Parathyroid adenoma (tissue), 2 donors: Measurements from ENCODE around the gene ZNF101.
"Not testable (repeated sequence)": the region's sequence is repeated elsewhere in the genome, so short reads cannot be mapped to it uniquely, and the experiment has no call there.

ENCODE experiments used
- H2AFZ ChIP-seq: fragments of 300-600 bp; sonication (generic); one replicate; pipeline ENCODE4 v1.7.0; 2017; ENCODE audit warnings: antibody characterized with exemption, mild to moderate bottlenecking
- H3K27ac ChIP-seq: fragments of 300-600 bp; sonication (generic); one replicate; pipeline ENCODE4 v1.7.0; 2017
- H3K27me3 ChIP-seq: fragments of 300-600 bp; sonication (generic); one replicate; pipeline ENCODE4 v1.7.0; 2017; ENCODE audit warnings: low read length; ENCODE audit not compliant: control insufficient read depth, insufficient read depth
- H3K36me3 ChIP-seq: fragments of 300-600 bp; sonication (generic); one replicate; pipeline ENCODE4 v1.7.0; 2017; ENCODE audit warnings: low read length; ENCODE audit not compliant: control insufficient read depth, insufficient read depth
- H3K4me1 ChIP-seq: fragments of 300-600 bp; sonication (generic); one replicate; pipeline ENCODE4 v1.7.0; 2017; ENCODE audit warnings: control low read depth
- H3K4me2 ChIP-seq: fragments of 300-600 bp; sonication (generic); one replicate; pipeline ENCODE4 v1.7.0; 2017; ENCODE audit warnings: low read length
- H3K4me3 ChIP-seq: fragments of 300-600 bp; sonication (generic); one replicate; pipeline ENCODE4 v1.7.0; 2017; ENCODE audit warnings: low read depth, low read length
- H3K79me2 ChIP-seq: fragments of 300-600 bp; sonication (generic); one replicate; pipeline ENCODE4 v1.7.0; 2017; ENCODE audit warnings: control low read depth
- H3K9ac ChIP-seq: fragments of 300-600 bp; sonication (generic); one replicate; pipeline ENCODE4 v1.7.0; 2017; ENCODE audit warnings: mild to moderate bottlenecking
- H3K9me3 ChIP-seq: fragments of 300-600 bp; sonication (generic); one replicate; pipeline ENCODE4 v1.7.0; 2017; ENCODE audit warnings: low read length; ENCODE audit not compliant: control insufficient read depth
- TF ChIP-seq, protein P1 (sequence below): fragments of 300-600 bp; sonication (generic); IDR thresholded peaks from one replicate; pipeline ENCODE4 v1.7.0; 2017; ENCODE audit warnings: antibody characterized with exemption, mild to moderate bottlenecking
- donor health status: primary hyperparathyroidism.

Gene ZNF101

DNA sequence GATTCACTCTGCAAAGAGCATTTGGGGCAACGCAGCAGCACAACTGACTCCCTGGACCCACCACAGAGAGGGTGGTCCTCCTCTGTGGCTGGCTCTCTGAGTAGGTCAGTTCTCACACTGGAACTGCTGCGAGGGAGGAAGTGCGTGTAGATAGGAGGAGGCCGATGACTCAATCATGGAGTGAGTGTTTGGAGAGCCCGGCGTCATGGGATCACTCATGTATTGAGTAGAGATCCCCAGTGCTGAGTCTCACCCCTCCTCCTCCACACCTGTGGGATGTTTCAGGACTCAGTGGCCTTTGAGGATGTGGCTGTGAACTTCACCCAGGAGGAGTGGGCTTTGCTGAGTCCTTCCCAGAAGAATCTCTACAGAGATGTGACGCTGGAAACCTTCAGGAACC lies 8.9 kb downstream of the ZNF101 start:
- no peak overlapping the region for H3K9ac ChIP-seq
- no peaks in the 10 kb centered on the region for H3K27me3 ChIP-seq
- H2AFZ ChIP-seq, result no peak overlapping the region
- H3K9me3 ChIP-seq, result no peaks in the 10 kb centered on the region
- no peak overlapping the region for H3K27ac ChIP-seq
- no peak overlapping the region for H3K4me3 ChIP-seq
- H3K4me1 ChIP-seq, result no peaks in the 10 kb centered on the region
- TF ChIP-seq, protein P1, sequence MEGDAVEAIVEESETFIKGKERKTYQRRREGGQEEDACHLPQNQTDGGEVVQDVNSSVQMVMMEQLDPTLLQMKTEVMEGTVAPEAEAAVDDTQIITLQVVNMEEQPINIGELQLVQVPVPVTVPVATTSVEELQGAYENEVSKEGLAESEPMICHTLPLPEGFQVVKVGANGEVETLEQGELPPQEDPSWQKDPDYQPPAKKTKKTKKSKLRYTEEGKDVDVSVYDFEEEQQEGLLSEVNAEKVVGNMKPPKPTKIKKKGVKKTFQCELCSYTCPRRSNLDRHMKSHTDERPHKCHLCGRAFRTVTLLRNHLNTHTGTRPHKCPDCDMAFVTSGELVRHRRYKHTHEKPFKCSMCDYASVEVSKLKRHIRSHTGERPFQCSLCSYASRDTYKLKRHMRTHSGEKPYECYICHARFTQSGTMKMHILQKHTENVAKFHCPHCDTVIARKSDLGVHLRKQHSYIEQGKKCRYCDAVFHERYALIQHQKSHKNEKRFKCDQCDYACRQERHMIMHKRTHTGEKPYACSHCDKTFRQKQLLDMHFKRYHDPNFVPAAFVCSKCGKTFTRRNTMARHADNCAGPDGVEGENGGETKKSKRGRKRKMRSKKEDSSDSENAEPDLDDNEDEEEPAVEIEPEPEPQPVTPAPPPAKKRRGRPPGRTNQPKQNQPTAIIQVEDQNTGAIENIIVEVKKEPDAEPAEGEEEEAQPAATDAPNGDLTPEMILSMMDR, result no peak
- no peak overlapping the region for H3K4me2 ChIP-seq
- H3K79me2 ChIP-seq, result no peaks in the 10 kb centered on the region
- H3K36me3 ChIP-seq, result no peaks in the 10 kb centered on the region

DNA sequence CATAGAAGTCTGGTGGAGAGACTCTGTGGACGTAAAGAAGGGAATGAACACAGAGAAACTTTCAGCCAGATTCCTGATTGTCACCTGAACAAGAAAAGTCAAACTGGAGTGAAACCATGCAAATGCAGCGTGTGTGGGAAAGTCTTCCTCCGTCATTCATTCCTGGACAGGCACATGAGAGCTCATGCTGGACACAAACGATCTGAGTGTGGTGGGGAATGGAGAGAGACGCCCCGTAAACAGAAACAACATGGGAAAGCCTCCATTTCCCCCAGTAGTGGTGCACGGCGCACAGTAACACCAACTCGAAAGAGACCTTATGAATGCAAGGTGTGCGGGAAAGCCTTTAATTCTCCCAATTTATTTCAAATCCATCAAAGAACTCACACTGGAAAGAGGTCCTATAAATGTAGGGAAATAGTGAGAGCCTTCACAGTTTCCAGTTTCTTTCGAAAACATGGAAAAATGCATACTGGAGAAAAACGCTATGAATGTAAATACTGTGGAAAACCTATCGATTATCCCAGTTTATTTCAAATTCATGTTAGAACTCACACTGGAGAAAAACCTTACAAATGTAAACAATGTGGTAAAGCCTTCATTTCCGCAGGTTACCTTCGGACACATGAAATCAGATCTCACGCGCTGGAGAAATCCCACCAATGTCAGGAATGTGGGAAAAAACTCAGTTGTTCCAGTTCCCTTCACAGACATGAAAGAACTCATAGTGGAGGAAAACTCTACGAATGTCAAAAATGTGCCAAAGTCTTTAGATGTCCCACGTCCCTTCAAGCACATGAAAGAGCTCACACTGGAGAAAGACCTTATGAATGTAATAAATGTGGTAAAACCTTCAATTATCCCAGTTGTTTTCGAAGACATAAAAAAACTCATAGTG lies 10.8 kb downstream of the ZNF101 start:
- no peaks in the 10 kb centered on the region for H3K4me1 ChIP-seq
- no peaks in the 10 kb centered on the region for H3K36me3 ChIP-seq

DNA sequence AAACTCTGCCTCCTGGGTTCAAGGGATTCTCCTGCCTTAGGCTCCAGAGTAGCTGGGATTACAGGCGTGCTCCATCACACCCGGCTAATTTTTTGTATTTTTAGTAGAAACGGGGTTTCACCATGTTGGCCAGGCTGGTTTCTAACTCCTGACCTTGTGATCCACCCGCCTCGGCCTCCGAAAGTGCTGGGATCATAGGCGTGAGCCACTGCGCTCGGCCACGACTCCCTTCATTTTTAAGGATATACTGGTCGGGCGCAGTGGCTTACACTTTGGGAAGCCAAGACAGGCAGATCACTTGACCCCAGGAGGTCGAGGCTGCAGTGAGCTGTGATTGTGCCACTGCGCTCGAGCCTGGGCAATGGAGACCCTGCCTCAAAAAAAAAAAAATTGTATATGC lies 17.5 kb downstream of the ZNF101 start:
- H3K9ac ChIP-seq, H3K79me2 ChIP-seq, H2AFZ ChIP-seq: not testable (repeated sequence)

More for the DNA sequence above, 10.8 kb downstream of the ZNF101 start:
- Histone ChIP-seq H3K27me3 (no peaks in the 10 kb centered on the region), H3K9me3 (no peaks in the 10 kb centered on the region), H3K27ac (no peak overlapping the region), H3K4me2 (no peak overlapping the region), H2AFZ (no peak overlapping the region), H3K79me2 (no peaks in the 10 kb centered on the region), H3K9ac (no peak overlapping the region), H3K4me3 (no peak overlapping the region)
- TF ChIP-seq, protein P1, result no peak

DNA sequence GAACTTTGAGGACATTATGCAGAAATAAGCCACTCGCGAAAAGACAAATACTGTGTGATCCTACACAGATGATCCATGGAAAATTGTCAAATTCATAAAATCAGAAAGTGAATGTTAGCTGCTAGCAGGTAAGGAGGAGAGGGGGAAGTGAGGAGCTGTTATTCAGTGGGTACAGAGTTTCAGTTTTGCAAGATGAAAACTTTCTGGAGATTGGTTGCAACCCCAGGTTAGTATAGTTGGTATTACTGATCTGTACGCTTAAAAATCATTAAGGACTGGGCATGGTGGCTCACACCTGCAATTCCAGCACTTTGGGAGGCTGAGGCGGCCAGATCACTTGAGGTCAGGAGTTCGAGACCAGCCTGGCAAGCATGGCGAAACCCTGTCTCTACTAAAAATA lies 17.9 kb downstream of the ZNF101 start:
- Histone ChIP-seq H3K27ac (no peak overlapping the region), H2AFZ (no peak overlapping the region), H3K4me3 (no peak overlapping the region), H3K9me3 (no peaks in the 10 kb centered on the region), H3K79me2 (no peaks in the 10 kb centered on the region), H3K9ac (no peak overlapping the region), H3K4me1 (no peaks in the 10 kb centered on the region), H3K4me2 (no peak overlapping the region), H3K36me3 (no peaks in the 10 kb centered on the region), H3K27me3 (no peaks in the 10 kb centered on the region)
- TF ChIP-seq, protein P1, result no peak

More for the DNA sequence above, 17.5 kb downstream of the ZNF101 start:
- H3K4me1 ChIP-seq, H3K36me3 ChIP-seq, H3K27me3 ChIP-seq, H3K9me3 ChIP-seq, H3K27ac ChIP-seq, H3K4me2 ChIP-seq, H3K4me3 ChIP-seq: not testable (repeated sequence)

DNA sequence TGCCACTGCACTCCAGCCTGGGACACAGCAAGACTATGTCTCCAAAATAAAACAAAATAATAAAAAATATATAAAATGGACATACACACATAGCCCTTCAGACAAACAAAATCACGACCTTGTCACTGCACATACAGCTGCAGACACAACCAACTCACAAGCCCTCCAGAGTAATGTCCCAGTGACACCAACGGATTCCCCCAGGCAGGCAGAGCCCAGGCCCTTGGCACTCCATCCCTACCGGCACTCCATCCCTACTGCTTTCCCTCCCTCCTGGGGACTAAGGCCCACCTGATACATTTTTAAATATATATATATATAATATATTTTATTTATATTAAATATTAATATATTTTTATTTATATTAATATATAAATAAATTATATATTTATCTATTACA lies 18.5 kb downstream of the ZNF101 start:
- Histone ChIP-seq H3K27ac (no peak overlapping the region), H3K27me3 (no peaks in the 10 kb centered on the region), H3K4me2 (no peak overlapping the region), H3K79me2 (no peaks in the 10 kb centered on the region), H2AFZ (no peak overlapping the region), H3K9me3 (no peaks in the 10 kb centered on the region), H3K36me3 (no peaks in the 10 kb centered on the region), H3K4me1 (no peaks in the 10 kb centered on the region), H3K9ac (no peak overlapping the region), H3K4me3 (no peak overlapping the region)
- TF ChIP-seq, protein P1, result no peak

DNA sequence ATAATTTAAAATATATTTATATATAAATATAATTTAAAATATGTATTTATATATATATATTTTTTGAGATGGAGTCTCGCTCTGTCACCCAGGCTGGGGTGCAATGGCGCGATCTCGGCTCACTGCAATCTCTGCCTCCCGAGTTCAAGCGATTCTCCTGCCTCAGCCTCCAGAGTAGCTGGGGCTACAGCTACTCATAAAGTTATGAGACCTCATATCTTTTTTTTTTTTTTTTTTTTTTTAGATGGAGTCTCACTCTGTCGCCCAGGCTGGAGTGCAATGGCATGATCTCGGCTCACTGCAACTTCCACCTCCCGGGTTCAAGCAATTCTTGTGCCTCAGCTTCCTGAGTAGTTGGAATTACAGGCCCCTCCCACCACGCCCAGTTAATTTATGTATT lies 20.4 kb downstream of the ZNF101 start:
- H3K4me1 ChIP-seq, H3K79me2 ChIP-seq, H3K9me3 ChIP-seq, H3K36me3 ChIP-seq, H3K4me2 ChIP-seq, H3K9ac ChIP-seq, H3K27me3 ChIP-seq, H3K27ac ChIP-seq, H3K4me3 ChIP-seq, H2AFZ ChIP-seq: not testable (repeated sequence)
